HCT116 (cell line): ENCODE measurements around the gene MACROH2A2. TPM values are rescaled to one million over a fixed set of nuclear protein-coding genes. Genes with fewer than 3 reads are reported as not detected.

Source experiments
- ATAC-seq: fragments of 200-7000 bp; cut with Tn5 transposase; 2 replicates; pipeline ENCODE4 v1.9.1; 2020; ENCODE audit warnings: mild to moderate bottlenecking, moderate library complexity
- BruUV-seq: library from RNA; stranded (reverse); fragments of 400-500 nt; replicated peaks from 2 replicates; lab custom pipeline; 2021; lab: Mats Ljungman, UMichigan
- CTCF ChIA-PET: fragments of 300-600 bp; sonication (Branson Sonifier 250); formaldehyde crosslinking; loops from one replicate; lab custom pipeline; 2021; ENCODE audit warnings: antibody characterized with exemption; lab: Charles Lee
- POLR2A ChIA-PET: fragments of 300-600, 350-600 bp; sonication (Branson Sonifier 250); formaldehyde crosslinking; loops from one replicate; lab custom pipeline; 2021; ENCODE audit warnings: antibody characterized with exemption; lab: Charles Lee
- RAD21 ChIA-PET, 2 experiments: fragments of 300-600 bp; sonication (Branson Sonifier 250); formaldehyde crosslinking; loops; one replicate each; lab custom pipeline; 2023; ENCODE audit warnings: low total read pairs in 2 of 2; ENCODE audit not compliant: uncharacterized antibody in 2 of 2, unreplicated experiment in 2 of 2, low non-redundant PET in 1 of 2; lab: Charles Lee
- DNase-seq: peaks from one replicate; pipeline ENCODE4 v3.0.0-alpha.2; 2010; ENCODE audit warnings: low read depth, low spot score
- H2AFZ ChIP-seq: fragments of 200-600 bp; shearing (Covaris generic), sonication (generic); 2 replicates; pipeline ENCODE4 v1.6.1; 2017; ENCODE audit warnings: low read depth, mixed run types, mixed read lengths, antibody characterized with exemption, low read length; ENCODE audit not compliant: poor library complexity, severe bottlenecking
- H3K27ac ChIP-seq: 2 replicates; pipeline ENCODE4 v1.5.1; 2012; ENCODE audit warnings: low read depth, low read length
- H3K27me3 ChIP-seq: fragments of 200-600 bp; sonication (generic); 2 replicates; pipeline ENCODE4 v1.6.1; 2016; ENCODE audit warnings: mixed run types, low read length, mixed read lengths; ENCODE audit not compliant: insufficient read depth
- H3K36me3 ChIP-seq, 2 experiments: fragments of 200-500 bp in 1 of 2; fragments of 200-600 bp in 1 of 2; sonication (Bioruptor generic) in 1 of 2; sonication (generic) in 1 of 2; 2 replicates each; pipeline versions ENCODE4 v1.5.1 to v1.6.1; 2014 to 2016; ENCODE audit warnings: low read length in 2 of 2, inconsistent platforms in 1 of 2, mixed read lengths in 1 of 2, mixed run types in 1 of 2; ENCODE audit not compliant: insufficient read depth in 2 of 2, control insufficient read depth in 1 of 2
- H3K4me1 ChIP-seq, 2 experiments: fragments of 200-600 bp in 1 of 2; sonication (generic) in 1 of 2; 2 replicates each; pipeline versions ENCODE4 v1.5.1 to v1.6.1; 2012 to 2017; ENCODE audit warnings: low read length in 2 of 2, inconsistent platforms in 1 of 2, mild to moderate bottlenecking in 1 of 2, mixed read lengths in 1 of 2, mixed run types in 1 of 2, moderate library complexity in 1 of 2; ENCODE audit not compliant: insufficient read depth in 2 of 2, control insufficient read depth in 1 of 2
- H3K4me2 ChIP-seq: fragments of 200-600 bp; sonication (generic); 2 replicates; pipeline ENCODE4 v1.6.1; 2017; ENCODE audit warnings: mixed run types, low read length, mixed read lengths
- H3K4me3 ChIP-seq, 2 experiments: fragments of 200-600 bp in 1 of 2; sonication (generic) in 1 of 2; replicated peaks in 1 of 2; 2 replicates each; pipeline ENCODE4 v1.5.1; 2011 to 2016; ENCODE audit warnings: low read length in 2 of 2, control low read depth in 1 of 2, low read depth in 1 of 2, mild to moderate bottlenecking in 1 of 2, mixed read lengths in 1 of 2, mixed run types in 1 of 2
- H3K79me2 ChIP-seq: fragments of 200-600 bp; sonication (generic); 2 replicates; pipeline ENCODE4 v1.6.1; 2017; ENCODE audit warnings: mild to moderate bottlenecking, mixed run types, low read length, moderate library complexity, mixed read lengths; ENCODE audit not compliant: insufficient read depth
- H3K9ac ChIP-seq: fragments of 200-600 bp; sonication (generic); 2 replicates; pipeline ENCODE4 v1.6.1; 2016; ENCODE audit warnings: low read length, mixed read lengths
- H3K9me2 ChIP-seq: fragments of 200-600 bp; sonication (generic), shearing (Covaris generic); 2 replicates; pipeline ENCODE4 v1.6.1; 2017; ENCODE audit warnings: mixed run types, mild to moderate bottlenecking, moderate library complexity; ENCODE audit not compliant: insufficient read depth
- H3K9me3 ChIP-seq, 2 experiments: fragments of 200-500 bp in 1 of 2; fragments of 200-600 bp in 1 of 2; sonication (Bioruptor generic) in 1 of 2; sonication (generic) in 1 of 2; 2 replicates each; pipeline ENCODE4 v1.6.1; 2014 to 2017; ENCODE audit warnings: low read length in 2 of 2, mixed read lengths in 2 of 2, inconsistent platforms in 1 of 2, low read depth in 1 of 2, mild to moderate bottlenecking in 1 of 2, mixed run types in 1 of 2, moderate library complexity in 1 of 2; ENCODE audit not compliant: control insufficient read depth in 1 of 2, insufficient read depth in 1 of 2
- H4K20me1 ChIP-seq: fragments of 200-600 bp; sonication (generic), shearing (Covaris generic); 2 replicates; pipeline ENCODE4 v1.6.1; 2017; ENCODE audit warnings: mixed run types, mild to moderate bottlenecking, moderate library complexity; ENCODE audit not compliant: insufficient read depth
- EGR1 ChIP-seq: IDR thresholded peaks from 2 replicates; pipeline ENCODE4 v1.6.1; 2012; ENCODE audit warnings: low read depth
- EZH2phosphoT487 ChIP-seq: fragments of 200-600 bp; IDR thresholded peaks from 2 replicates; pipeline ENCODE4 v1.6.1; 2018; ENCODE audit warnings: antibody characterized with exemption, borderline replicate concordance
- FOSL1 ChIP-seq: IDR thresholded peaks from 2 replicates; pipeline ENCODE4 v1.6.1; 2012; ENCODE audit warnings: low read depth
- JUND ChIP-seq: IDR thresholded peaks from 2 replicates; pipeline ENCODE4 v1.6.1; 2012
- POLR2A ChIP-seq: IDR thresholded peaks from 2 replicates; pipeline ENCODE4 v1.7.0; 2011; ENCODE audit warnings: borderline replicate concordance; ENCODE audit not compliant: insufficient read depth, insufficient read length; ENCODE audit errors: extremely low read depth
- RAD21 ChIP-seq: IDR thresholded peaks from 2 replicates; pipeline ENCODE4 v1.6.1; 2012; ENCODE audit warnings: low read depth, mild to moderate bottlenecking
- SRF ChIP-seq: IDR thresholded peaks from 2 replicates; pipeline ENCODE4 v1.6.1; 2012; ENCODE audit warnings: low read depth
- TCF7L2 ChIP-seq: IDR thresholded peaks from 2 replicates; pipeline ENCODE4 v1.7.0; 2011; ENCODE audit warnings: borderline replicate concordance, inconsistent platforms; ENCODE audit not compliant: insufficient read depth, insufficient read length; ENCODE audit errors: extremely low read depth
- YY1 ChIP-seq: IDR thresholded peaks from 2 replicates; pipeline ENCODE4 v1.6.1; 2011; ENCODE audit warnings: low read length, low read depth, moderate library complexity, mild to moderate bottlenecking; ENCODE audit not compliant: insufficient replicate concordance; ENCODE audit errors: extremely low read depth
- ZNF274 ChIP-seq: fragments of 200-500 bp; sonication (Bioruptor generic); IDR thresholded peaks from 2 replicates; pipeline ENCODE4 v1.6.1; 2014; ENCODE audit warnings: mild to moderate bottlenecking, low read depth, low read length, inconsistent platforms
- intact Hi-C: fragments of 100-400 bp; cut with micrococcal nuclease; formaldehyde crosslinking; loops from 2 replicates; pipeline ENCODE4 v1.10.0; 2022
- total RNA-seq: library from RNA; stranded (reverse); gene quantifications from one replicate; pipeline ENCODE4 v1.2.1, GENCODE V29; 2021; ENCODE audit not compliant: unreplicated experiment
- TF ChIP-seq, protein P1 (sequence below): IDR thresholded peaks from 2 replicates; pipeline ENCODE4 v1.6.1; 2011; ENCODE audit warnings: mild to moderate bottlenecking, low read length, moderate library complexity; ENCODE audit not compliant: insufficient replicate concordance; ENCODE audit errors: extremely low read depth
- TF ChIP-seq, protein P2 (sequence below): IDR thresholded peaks from 2 replicates; pipeline ENCODE4 v1.6.1; 2012
- TF ChIP-seq, protein P3 (sequence below), 3 experiments: fragments of 200-600 bp in 1 of 3; sonication (generic) in 1 of 3; IDR thresholded peaks in 2 of 3; conservative IDR thresholded peaks in 1 of 3; 2 replicates each; pipeline ENCODE4 v1.5.1; 2012 to 2017; ENCODE audit warnings: low read depth in 2 of 3, low read length in 2 of 3, antibody characterized with exemption in 1 of 3, borderline replicate concordance in 1 of 3, control low read depth in 1 of 3, mild to moderate bottlenecking in 1 of 3, mixed read lengths in 1 of 3, mixed run types in 1 of 3, moderate library complexity in 1 of 3; ENCODE audit not compliant: insufficient read depth in 1 of 3

MACROH2A2 gene
- total RNA-seq, 1 experiment from 2014 or later: 41.4 TPM

DNA sequence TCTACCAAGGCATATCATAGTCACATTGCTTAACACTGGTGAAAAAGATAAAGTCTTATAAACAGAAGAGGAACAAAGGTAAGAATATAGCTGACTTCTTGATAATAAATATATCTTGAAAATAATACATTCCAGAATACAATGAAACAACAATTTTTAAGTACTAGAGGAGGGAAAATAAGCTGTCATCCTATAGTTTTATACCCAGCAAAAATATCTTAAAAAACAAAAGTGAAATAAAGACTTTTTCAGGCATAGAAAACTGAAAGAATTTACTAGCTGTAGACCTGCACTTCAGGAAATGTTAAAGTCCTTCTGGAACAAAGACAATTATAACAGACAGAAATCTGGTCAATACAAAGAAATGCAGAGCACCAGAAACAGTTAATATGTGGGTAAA, 21.4 kb upstream of the MACROH2A2 start:
- TF ChIP-seq SRF: no peak
- TF ChIP-seq, protein P1, sequence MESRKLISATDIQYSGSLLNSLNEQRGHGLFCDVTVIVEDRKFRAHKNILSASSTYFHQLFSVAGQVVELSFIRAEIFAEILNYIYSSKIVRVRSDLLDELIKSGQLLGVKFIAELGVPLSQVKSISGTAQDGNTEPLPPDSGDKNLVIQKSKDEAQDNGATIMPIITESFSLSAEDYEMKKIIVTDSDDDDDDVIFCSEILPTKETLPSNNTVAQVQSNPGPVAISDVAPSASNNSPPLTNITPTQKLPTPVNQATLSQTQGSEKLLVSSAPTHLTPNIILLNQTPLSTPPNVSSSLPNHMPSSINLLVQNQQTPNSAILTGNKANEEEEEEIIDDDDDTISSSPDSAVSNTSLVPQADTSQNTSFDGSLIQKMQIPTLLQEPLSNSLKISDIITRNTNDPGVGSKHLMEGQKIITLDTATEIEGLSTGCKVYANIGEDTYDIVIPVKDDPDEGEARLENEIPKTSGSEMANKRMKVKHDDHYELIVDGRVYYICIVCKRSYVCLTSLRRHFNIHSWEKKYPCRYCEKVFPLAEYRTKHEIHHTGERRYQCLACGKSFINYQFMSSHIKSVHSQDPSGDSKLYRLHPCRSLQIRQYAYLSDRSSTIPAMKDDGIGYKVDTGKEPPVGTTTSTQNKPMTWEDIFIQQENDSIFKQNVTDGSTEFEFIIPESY: no peak
- no peak for TF ChIP-seq FOSL1
- no peak for TF ChIP-seq YY1
- TF ChIP-seq EGR1: no peak
- TF ChIP-seq JUND: no peak
- TF ChIP-seq ZNF274: no peak
- TF ChIP-seq, protein P2, sequence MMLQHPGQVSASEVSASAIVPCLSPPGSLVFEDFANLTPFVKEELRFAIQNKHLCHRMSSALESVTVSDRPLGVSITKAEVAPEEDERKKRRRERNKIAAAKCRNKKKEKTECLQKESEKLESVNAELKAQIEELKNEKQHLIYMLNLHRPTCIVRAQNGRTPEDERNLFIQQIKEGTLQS: no peak
- TF ChIP-seq RAD21: no peak
- TF ChIP-seq, protein P3, sequence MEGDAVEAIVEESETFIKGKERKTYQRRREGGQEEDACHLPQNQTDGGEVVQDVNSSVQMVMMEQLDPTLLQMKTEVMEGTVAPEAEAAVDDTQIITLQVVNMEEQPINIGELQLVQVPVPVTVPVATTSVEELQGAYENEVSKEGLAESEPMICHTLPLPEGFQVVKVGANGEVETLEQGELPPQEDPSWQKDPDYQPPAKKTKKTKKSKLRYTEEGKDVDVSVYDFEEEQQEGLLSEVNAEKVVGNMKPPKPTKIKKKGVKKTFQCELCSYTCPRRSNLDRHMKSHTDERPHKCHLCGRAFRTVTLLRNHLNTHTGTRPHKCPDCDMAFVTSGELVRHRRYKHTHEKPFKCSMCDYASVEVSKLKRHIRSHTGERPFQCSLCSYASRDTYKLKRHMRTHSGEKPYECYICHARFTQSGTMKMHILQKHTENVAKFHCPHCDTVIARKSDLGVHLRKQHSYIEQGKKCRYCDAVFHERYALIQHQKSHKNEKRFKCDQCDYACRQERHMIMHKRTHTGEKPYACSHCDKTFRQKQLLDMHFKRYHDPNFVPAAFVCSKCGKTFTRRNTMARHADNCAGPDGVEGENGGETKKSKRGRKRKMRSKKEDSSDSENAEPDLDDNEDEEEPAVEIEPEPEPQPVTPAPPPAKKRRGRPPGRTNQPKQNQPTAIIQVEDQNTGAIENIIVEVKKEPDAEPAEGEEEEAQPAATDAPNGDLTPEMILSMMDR (IDR thresholded peaks at IDR 0.05 in 2 of 3, conservative IDR thresholded peaks at IDR 0.05 in 1 of 3; ENCODE audit: borderline replicate concordance in 1 of 3, insufficient read depth in 1 of 3, low read depth in 2 of 3, low read length in 2 of 3): no peak
- no peak for TF ChIP-seq EZH2phosphoT487
- TF ChIP-seq TCF7L2: no peak
- TF ChIP-seq POLR2A: no peak
- CTCF ChIA-PET: interaction anchor here (0.9 kb wide), 1 partner anchor 21 kb away, joined by 3 read pairs; the partner anchor contains the start of gene MACROH2A2
- intact Hi-C loops: no loop called here
- RAD21 ChIA-PET: no interaction called here
- Histone ChIP-seq H3K9me3 (peaks cover 0 to 15% of the 10 kb centered on the region in 2 experiments; a peak in 2 of 4 replicates), H3K4me3 (no peak overlapping the region), H3K36me3 (no peaks in the 10 kb centered on the region), H3K79me2 (no peaks in the 10 kb centered on the region), H4K20me1 (no peaks in the 10 kb centered on the region), H3K9ac (no peak overlapping the region), H3K9me2 (no peaks in the 10 kb centered on the region), H3K4me1 (no peaks in the 10 kb centered on the region), H3K27ac (no peak overlapping the region), H2AFZ (no peak overlapping the region), H3K27me3 (no peaks in the 10 kb centered on the region), H3K4me2 (no peak overlapping the region)
- no TSS peak for BruUV-seq
- ATAC-seq: no peak
- POLR2A ChIA-PET: no interaction called here
- no peak for DNase-seq
